ENCODE results near the gene NEMF. TPM values are rescaled to one million over a fixed set of nuclear protein-coding genes. Genes with fewer than 3 reads are reported as not detected.

Gene NEMF
- polyA plus RNA-seq, 1 donor (not counting 4 experiments of a cell fraction or from before 2014, with no cell fraction given), result 55.1 TPM

- peaks cover 15 to 22% of the 10 kb centered on the region in 2 experiments for H3K36me3 ChIP-seq (ENCODE audit: control insufficient read depth in 2 of 2, extremely low read depth in 1 of 2, insufficient read depth in 2 of 2, low read length in 2 of 2)
- FAIRE-seq, result no peak
- dilution Hi-C loops (cut with MboI; ENCODE audit: extremely low pct_ligation_motif_present, low sequenced_read_pairs), result no loop called here
Measured at GRCh38 chr14:49796025-49796424, 56.6 kb downstream of the NEMF start.

GRCh38 chr14:49792618-49793017, 60.0 kb downstream of the NEMF start:
- Histone ChIP-seq H3K4me1 (ENCODE audit: control insufficient read depth, extremely low read depth, insufficient read depth, low read length) (no peaks in the 10 kb centered on the region), H4K20me1 (ENCODE audit: control insufficient read depth, extremely low read depth, insufficient read depth, low read length) (no peaks in the 10 kb centered on the region), H3K4me2 (ENCODE audit: control insufficient read depth, extremely low read depth, insufficient read depth, low read depth, low read length) (no peak overlapping the region), H3K9me3 (ENCODE audit: control insufficient read depth, low read depth, low read length) (no peaks in the 10 kb centered on the region), H3K9ac (ENCODE audit: control insufficient read depth, extremely low read depth, insufficient read depth, low read length) (no peak overlapping the region), H3K27ac (ENCODE audit: control insufficient read depth, insufficient read depth, low read length) (no peak overlapping the region), H3K4me3 (ENCODE audit: control insufficient read depth in 2 of 3, extremely low read depth in 1 of 3, insufficient read depth in 2 of 3, low read depth in 1 of 3, low read length in 3 of 3) (no peak overlapping the region), H3K79me2 (ENCODE audit: control insufficient read depth, insufficient read depth, low read length) (no peaks in the 10 kb centered on the region), H3K36me3 (ENCODE audit: control insufficient read depth in 2 of 2, extremely low read depth in 1 of 2, insufficient read depth in 2 of 2, low read length in 2 of 2) (peaks cover 14 to 34% of the 10 kb centered on the region in 2 experiments), H3K27me3 (ENCODE audit: control insufficient read depth, extremely low read depth, insufficient read depth, low read length) (no peaks in the 10 kb centered on the region), H2AFZ (ENCODE audit: control insufficient read depth, low read length) (no peak overlapping the region), H3K9me1 (ENCODE audit: control insufficient read depth, extremely low read depth, insufficient read depth, low read length) (no peaks in the 10 kb centered on the region)
- no peak for FAIRE-seq
- dilution Hi-C loops (cut with MboI; ENCODE audit: extremely low pct_ligation_motif_present, low sequenced_read_pairs), result no loop called here
- TF ChIP-seq EZH2 (IDR thresholded peaks at IDR 0.05; ENCODE audit: low read length) (no peak), CTCF (optimal IDR thresholded peaks at IDR 0.05 in 1 of 3, IDR thresholded peaks at IDR 0.05 in 1 of 3, conservative IDR thresholded peaks at IDR 0.05 in 1 of 3; ENCODE audit: extremely low read depth in 1 of 3, insufficient read depth in 2 of 3, low read length in 3 of 3) (no peak)
- DNase-seq (ENCODE audit: low read depth, low spot score), result no peak

More at GRCh38 chr14:49796025-49796424, 56.6 kb downstream of the NEMF start:
- H3K9me3 ChIP-seq (ENCODE audit: control insufficient read depth, low read depth, low read length), result no peaks in the 10 kb centered on the region
- H3K79me2 ChIP-seq (ENCODE audit: control insufficient read depth, insufficient read depth, low read length), result no peaks in the 10 kb centered on the region
- no peaks in the 10 kb centered on the region for H4K20me1 ChIP-seq (ENCODE audit: control insufficient read depth, extremely low read depth, insufficient read depth, low read length)
- no peak overlapping the region for H3K4me3 ChIP-seq (ENCODE audit: control insufficient read depth in 2 of 3, extremely low read depth in 1 of 3, insufficient read depth in 2 of 3, low read depth in 1 of 3, low read length in 3 of 3)
- no peak overlapping the region for H3K4me2 ChIP-seq (ENCODE audit: control insufficient read depth, extremely low read depth, insufficient read depth, low read depth, low read length)
- no peaks in the 10 kb centered on the region for H3K4me1 ChIP-seq (ENCODE audit: control insufficient read depth, extremely low read depth, insufficient read depth, low read length)
- no peak overlapping the region for H3K27ac ChIP-seq (ENCODE audit: control insufficient read depth, insufficient read depth, low read length)
- H2AFZ ChIP-seq (ENCODE audit: control insufficient read depth, low read length), result no peak overlapping the region
- no peaks in the 10 kb centered on the region for H3K27me3 ChIP-seq (ENCODE audit: control insufficient read depth, extremely low read depth, insufficient read depth, low read length)
- DNase-seq (ENCODE audit: low read depth, low spot score), result no peak
- H3K9ac ChIP-seq (ENCODE audit: control insufficient read depth, extremely low read depth, insufficient read depth, low read length), result no peak overlapping the region
- no peaks in the 10 kb centered on the region for H3K9me1 ChIP-seq (ENCODE audit: control insufficient read depth, extremely low read depth, insufficient read depth, low read length)
- TF ChIP-seq EZH2 (IDR thresholded peaks at IDR 0.05; ENCODE audit: low read length) (no peak), CTCF (optimal IDR thresholded peaks at IDR 0.05 in 1 of 3, IDR thresholded peaks at IDR 0.05 in 1 of 3, conservative IDR thresholded peaks at IDR 0.05 in 1 of 3; ENCODE audit: extremely low read depth in 1 of 3, insufficient read depth in 2 of 3, low read length in 3 of 3) (no peak)

Measured in keratinocyte (primary cell).